Measurements from ENCODE around the gene TRIM44. TPM values are rescaled to one million over a fixed set of nuclear protein-coding genes. Genes with fewer than 3 reads are reported as not detected.

TRIM44 gene
- total RNA-seq, 1 experiment from 2014 or later: 33.4 TPM

DNA sequence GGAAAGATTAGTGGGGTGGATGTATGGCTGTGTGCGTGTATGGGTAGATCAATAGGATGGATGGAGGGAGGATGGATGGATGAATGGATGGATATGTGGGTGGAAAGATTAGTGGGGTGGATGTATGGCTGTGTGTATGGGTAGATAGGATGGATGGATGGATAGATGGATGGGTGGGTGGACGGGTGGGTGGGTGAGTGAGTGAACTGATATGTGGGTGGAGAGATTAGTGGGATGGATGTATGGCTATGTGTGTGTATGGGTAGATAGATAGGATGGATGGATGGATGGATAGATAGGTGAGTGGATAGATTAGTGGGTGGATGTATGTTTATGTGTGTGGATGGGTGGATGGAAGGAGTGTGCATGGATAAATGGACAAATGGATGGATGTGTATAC lies 193.7 kb downstream of the TRIM44 start:
- H3K9ac ChIP-seq (ENCODE audit: low read length): no peak overlapping the region
- TF ChIP-seq ZBTB33 (IDR thresholded peaks at IDR 0.05; ENCODE audit: extremely low read depth, insufficient replicate concordance, low read length) (no peak), EGR1 (IDR thresholded peaks at IDR 0.05; ENCODE audit: low read depth) (no peak), ZFX (IDR thresholded peaks at IDR 0.05) (no peak), FOSL1 (IDR thresholded peaks at IDR 0.05; ENCODE audit: low read depth) (no peak), POLR2AphosphoS5 (IDR thresholded peaks at IDR 0.05; ENCODE audit: low read depth, low read length) (no peak), ELF1 (IDR thresholded peaks at IDR 0.05; ENCODE audit: borderline replicate concordance, low read depth) (no peak), SP1 (IDR thresholded peaks at IDR 0.05; ENCODE audit: low read depth) (no peak), EZH2phosphoT487 (IDR thresholded peaks at IDR 0.05; ENCODE audit: borderline replicate concordance) (no peak), MAX (IDR thresholded peaks at IDR 0.05) (no peak), EZH2 (IDR thresholded peaks at IDR 0.05) (no peak), CEBPB (IDR thresholded peaks at IDR 0.05; ENCODE audit: low read depth) (no peak), CTCF (IDR thresholded peaks at IDR 0.05 in 2 of 3, conservative IDR thresholded peaks at IDR 0.05 in 1 of 3; ENCODE audit: borderline replicate concordance in 1 of 3, insufficient read depth in 1 of 3, low read depth in 2 of 3, low read length in 2 of 3) (no peak), CBX3 (IDR thresholded peaks at IDR 0.05; ENCODE audit: low read depth) (no peak)
- intact Hi-C loops (cut with micrococcal nuclease): no loop called here
- no peaks in the 10 kb centered on the region for H4K20me1 ChIP-seq (ENCODE audit: insufficient read depth)
- DNase-seq (ENCODE audit: low read depth, low spot score): no peak
- no peaks in the 10 kb centered on the region for H3K9me3 ChIP-seq (ENCODE audit: control insufficient read depth in 1 of 2, insufficient read depth in 1 of 2, low read depth in 1 of 2, low read length in 2 of 2)
- no peak overlapping the region for H3K27ac ChIP-seq (ENCODE audit: low read depth, low read length)
- no peak overlapping the region for H3K4me3 ChIP-seq (replicated peaks in 1 of 2; ENCODE audit: low read depth in 1 of 2, low read length in 2 of 2)
- H2AFZ ChIP-seq (ENCODE audit: low read depth, low read length, poor library complexity, severe bottlenecking): no peak overlapping the region
- H3K4me1 ChIP-seq (ENCODE audit: control insufficient read depth in 1 of 2, insufficient read depth in 2 of 2, low read length in 2 of 2): no peaks in the 10 kb centered on the region
- BruUV-seq (replicated peaks): no TSS peak
- RAD21 ChIA-PET (ENCODE audit: low non-redundant PET in 1 of 2, low total read pairs in 2 of 2, uncharacterized antibody in 2 of 2, unreplicated experiment in 2 of 2): no interaction called here
- H3K79me2 ChIP-seq (ENCODE audit: insufficient read depth, low read length): no peaks in the 10 kb centered on the region
- H3K9me2 ChIP-seq (ENCODE audit: insufficient read depth): no peaks in the 10 kb centered on the region
- no peaks in the 10 kb centered on the region for H3K27me3 ChIP-seq (ENCODE audit: insufficient read depth, low read length)
- CTCF ChIA-PET: interaction anchor here (0.8 kb wide), 1 partner anchor 34 kb away, joined by 3 read pairs; no protein-coding TSS in a partner anchor
- no peak overlapping the region for H3K4me2 ChIP-seq (ENCODE audit: low read length)
- no peak for ATAC-seq
- no peaks in the 10 kb centered on the region for H3K36me3 ChIP-seq (ENCODE audit: control insufficient read depth in 1 of 2, insufficient read depth in 2 of 2, low read length in 2 of 2)
- POLR2A ChIA-PET: no interaction called here

Data from HCT116 (cell line).